Bronchial smooth muscle cell (primary cell): ENCODE measurements around the gene PRICKLE3. TPM values are rescaled to one million over a fixed set of nuclear protein-coding genes. Genes with fewer than 3 reads are reported as not detected.

ENCODE experiments used
- total RNA-seq: library from RNA; depleted of rRNA; stranded (reverse); fragments of >200 nt; gene quantifications from 2 replicates; pipeline ENCODE4 v1.2.1, GENCODE V29; 2014

PRICKLE3 gene
- 4.5 and 4.9 TPM in 2 replicates for total RNA-seq

GRCh38 chrX:49186125-49187027 lies at the start of gene PRICKLE3:
Gene PRICKLE3 (minus strand): TSS chrX:49186373. CDS start chrX:49186297, 76 bp downstream.

GRCh38 chrX:49233176-49233575 lies 47.0 kb upstream of the PRICKLE3 start, which contains the start of gene CACNA1F:
Gene CACNA1F (minus strand): TSS chrX:49233340. CDS start chrX:49233309, 31 bp downstream.

GRCh38 chrX:49199906-49200771 lies 14.0 kb upstream of the PRICKLE3 start, which contains the start of gene SYP:
Gene SYP (minus strand): TSS chrX:49200193. CDS start chrX:49200186, 7 bp downstream.

GRCh38 chrX:49171752-49172279 lies 14.4 kb downstream of the PRICKLE3 start, which contains the start of gene PLP2:
Gene PLP2 (plus strand): TSS chrX:49171898. CDS start chrX:49172001, 103 bp downstream.

GRCh38 chrX:49162620-49163019 lies 23.6 kb downstream of the PRICKLE3 start, which contains the start of gene MAGIX:
Gene MAGIX (plus strand): TSS chrX:49162758. CDS start chrX:49162890, 132 bp downstream.

Other genes starting within 250 kb of the PRICKLE3 start
- 34.4 and 38.6 TPM in 2 replicates for gene OTUD5, start 228.8 kb downstream of the PRICKLE3 start, total RNA-seq
- gene KCND1, start 214.5 kb downstream of the PRICKLE3 start, total RNA-seq: 1.6 and 4.3 TPM in 2 replicates
- 24.9 and 26.0 TPM in 2 replicates for gene GRIPAP1, start 184.1 kb downstream of the PRICKLE3 start, total RNA-seq
- 26.0 and 37.2 TPM in 2 replicates for gene TFE3, start 143.0 kb downstream of the PRICKLE3 start, total RNA-seq
- 0.26 and 0.63 TPM in 2 replicates for gene CCDC120, start 127.4 kb downstream of the PRICKLE3 start, total RNA-seq
- 8.2 and 9.2 TPM in 2 replicates for gene PRAF2, start 112.4 kb downstream of the PRICKLE3 start, total RNA-seq
- 45.2 and 65.4 TPM in 2 replicates for gene WDR45, start 106.5 kb downstream of the PRICKLE3 start, total RNA-seq
- 17.8 and 19.1 TPM in 2 replicates for gene GPKOW, start 62.6 kb downstream of the PRICKLE3 start, total RNA-seq
- gene MAGIX, start 23.6 kb downstream of the PRICKLE3 start, total RNA-seq: 1.5 and 2.7 TPM in 2 replicates
- gene PLP2, start 14.5 kb downstream of the PRICKLE3 start, total RNA-seq: 16.9 and 17.8 TPM in 2 replicates
- 0.16 and 0.43 TPM in 2 replicates for gene SYP, start 13.8 kb upstream of the PRICKLE3 start, total RNA-seq
- gene CACNA1F, start 47.0 kb upstream of the PRICKLE3 start, total RNA-seq: under 0.01 TPM in 1 of 2 replicates, not detected in the other
- gene CCDC22, start 49.1 kb upstream of the PRICKLE3 start, total RNA-seq: 7.1 and 8.2 TPM in 2 replicates
- not detected in 2 replicates for gene FOXP3, start 78.3 kb upstream of the PRICKLE3 start, total RNA-seq
- 6.0 and 12.8 TPM in 2 replicates for gene PPP1R3F, start 83.4 kb upstream of the PRICKLE3 start, total RNA-seq
- gene GAGE10, start 117.3 kb upstream of the PRICKLE3 start, total RNA-seq: not detected in 2 replicates
- gene GAGE12J, start 135.7 kb upstream of the PRICKLE3 start, total RNA-seq: not detected in 2 replicates
- gene GAGE13, start 145.2 kb upstream of the PRICKLE3 start, total RNA-seq: not detected in 2 replicates